WTC11 (cell line): Measurements from ENCODE around the gene PYY. TPM values are rescaled to one million over a fixed set of nuclear protein-coding genes. Genes with fewer than 3 reads are reported as not detected.

Source experiments
- ATAC-seq: fragments of 200-7000 bp; cut with Tn5 transposase; 2 replicates; pipeline ENCODE4 v1.10.0; 2021; ENCODE audit warnings: mild to moderate bottlenecking, moderate library complexity
- CTCF ChIA-PET: fragments of 300-600 bp; sonication (Branson Sonifier 250); formaldehyde crosslinking; loops from one replicate; lab custom pipeline; 2021; ENCODE audit warnings: antibody characterized with exemption; lab: Charles Lee
- POLR2A ChIA-PET: fragments of 350-600 bp; sonication (Branson Sonifier 250); formaldehyde crosslinking; loops from one replicate; lab custom pipeline; 2021; ENCODE audit warnings: antibody characterized with exemption; lab: Charles Lee
- DNase-seq: peaks from one replicate; pipeline ENCODE4 v3.0.0; 2021; ENCODE audit warnings: low spot score
- H3K27ac Mint-ChIP-seq: 2 replicates; pipeline ENCODE4 v1.8.0; 2021; ENCODE audit warnings: mixed read lengths
- H3K27me3 Mint-ChIP-seq: 2 replicates; pipeline ENCODE4 v1.8.0; 2021; ENCODE audit warnings: low read depth, mild to moderate bottlenecking, moderate library complexity, mixed read lengths
- H3K36me3 Mint-ChIP-seq: 2 replicates; pipeline ENCODE4 v1.8.0; 2021; ENCODE audit warnings: mixed read lengths
- H3K4me1 Mint-ChIP-seq: 2 replicates; pipeline ENCODE4 v1.8.0; 2022; ENCODE audit warnings: mixed read lengths
- H3K4me3 Mint-ChIP-seq: 2 replicates; pipeline ENCODE4 v1.8.0; 2021; ENCODE audit warnings: mild to moderate bottlenecking, moderate library complexity, mixed read lengths
- H3K9me3 Mint-ChIP-seq: 2 replicates; pipeline ENCODE4 v1.8.0; 2021; ENCODE audit warnings: mixed read lengths
- E2F5 ChIP-seq: sonication (generic); formaldehyde crosslinking; IDR thresholded peaks from 2 replicates; pipeline ENCODE4 v1.8.1; 2022; ENCODE audit warnings: mild to moderate bottlenecking, moderate library complexity, missing genetic modification reagents
- EMX1 ChIP-seq: fragments of 250-450 bp; sonication (Bioruptor Pico); IDR thresholded peaks from 2 replicates; pipeline ENCODE4 v1.8.0; 2021; ENCODE audit warnings: mild to moderate bottlenecking
- ESRRA ChIP-seq: sonication (generic); formaldehyde crosslinking; IDR thresholded peaks from 2 replicates; pipeline ENCODE4 v1.8.1; 2022; ENCODE audit warnings: mild to moderate bottlenecking, missing genetic modification reagents, borderline replicate concordance
- ETV6 ChIP-seq: sonication (generic); formaldehyde crosslinking; IDR thresholded peaks from 2 replicates; pipeline ENCODE4 v1.8.1; 2022; ENCODE audit warnings: mild to moderate bottlenecking, missing genetic modification reagents
- GTF2I ChIP-seq: fragments of 250-450 bp; sonication (Bioruptor Pico); conservative IDR thresholded peaks from 2 replicates; pipeline ENCODE4 v1.4.0; 2021; ENCODE audit warnings: mild to moderate bottlenecking
- JUN ChIP-seq: sonication (generic); formaldehyde crosslinking; IDR thresholded peaks from 2 replicates; pipeline ENCODE4 v1.8.0; 2023; ENCODE audit warnings: mild to moderate bottlenecking, missing genetic modification reagents
- MYBL2 ChIP-seq: sonication (generic); formaldehyde crosslinking; IDR thresholded peaks from 2 replicates; pipeline ENCODE4 v1.8.1; 2023; ENCODE audit warnings: mild to moderate bottlenecking, moderate library complexity, missing genetic modification reagents
- NFE2L1 ChIP-seq: sonication (generic); formaldehyde crosslinking; IDR thresholded peaks from 2 replicates; pipeline ENCODE4 v1.8.1; 2023; ENCODE audit warnings: missing genetic modification reagents
- NR2C2 ChIP-seq: sonication (generic); formaldehyde crosslinking; IDR thresholded peaks from 2 replicates; pipeline ENCODE4 v1.8.0; 2022; ENCODE audit warnings: mild to moderate bottlenecking, missing genetic modification reagents
- NR3C1 ChIP-seq: sonication (generic); formaldehyde crosslinking; conservative IDR thresholded peaks from 2 replicates; pipeline ENCODE4 v1.8.1; 2023; ENCODE audit warnings: low read depth, mild to moderate bottlenecking, missing genetic modification reagents
- PRDM15 ChIP-seq: sonication (generic); formaldehyde crosslinking; IDR thresholded peaks from 2 replicates; pipeline ENCODE4 v1.8.0; 2022; ENCODE audit warnings: missing genetic modification reagents
- SMAD4 ChIP-seq: sonication (generic); formaldehyde crosslinking; IDR thresholded peaks from 2 replicates; pipeline ENCODE4 v1.8.0; 2022; ENCODE audit warnings: mild to moderate bottlenecking, missing genetic modification reagents
- STAT6 ChIP-seq: sonication (generic); formaldehyde crosslinking; conservative IDR thresholded peaks from 2 replicates; pipeline ENCODE4 v1.8.1; 2023; ENCODE audit warnings: mild to moderate bottlenecking, low read depth, missing genetic modification reagents, moderate library complexity
- USF2 ChIP-seq: sonication (generic); formaldehyde crosslinking; IDR thresholded peaks from 2 replicates; pipeline ENCODE4 v1.8.1; 2023; ENCODE audit warnings: mild to moderate bottlenecking, missing genetic modification reagents, moderate library complexity
- ZNF138 ChIP-seq: sonication (generic); formaldehyde crosslinking; conservative IDR thresholded peaks from 2 replicates; pipeline ENCODE4 v1.8.1; 2022; ENCODE audit warnings: mild to moderate bottlenecking, moderate library complexity, missing genetic modification reagents
- ZNF219 ChIP-seq: sonication (generic); formaldehyde crosslinking; IDR thresholded peaks from 2 replicates; pipeline ENCODE4 v1.8.0; 2023; ENCODE audit warnings: missing genetic modification reagents, mild to moderate bottlenecking, borderline replicate concordance
- ZNF281 ChIP-seq: sonication (generic); formaldehyde crosslinking; IDR thresholded peaks from 2 replicates; pipeline ENCODE4 v1.8.0; 2023; ENCODE audit warnings: mild to moderate bottlenecking, missing genetic modification reagents
- ZNF396 ChIP-seq: fragments of 250-450 bp; sonication (Bioruptor Pico); IDR thresholded peaks from 2 replicates; pipeline ENCODE4 v1.8.0; 2021; ENCODE audit warnings: mild to moderate bottlenecking, moderate library complexity, borderline replicate concordance
- ZNF423 ChIP-seq: fragments of 250-450 bp; sonication (Bioruptor Pico); IDR thresholded peaks from 2 replicates; pipeline ENCODE4 v2.1.2; 2022; ENCODE audit warnings: mild to moderate bottlenecking, moderate library complexity
- total RNA-seq: library from RNA; stranded (reverse); gene quantifications from 3 replicates; pipeline ENCODE4 v1.2.3, GENCODE V29; 2021

Gene PYY
- total RNA-seq, 1 experiment from 2014 or later, result 0.72 TPM

GRCh38 chr17:43945074-43945829, 8.5 kb downstream of the PYY start:
- no peak for TF ChIP-seq ZNF396 (CRISPR knock-in tag)
- no peak for TF ChIP-seq MYBL2 (CRISPR knock-in tag)
- no peak for TF ChIP-seq ESRRA
- TF ChIP-seq STAT6 (CRISPR knock-in tag), result no peak
- TF ChIP-seq USF2, result no peak
- TF ChIP-seq PRDM15, result no peak
- no peak for TF ChIP-seq GTF2I (CRISPR knock-in tag)
- no peak for TF ChIP-seq EMX1 (CRISPR knock-in tag)
- no peak for TF ChIP-seq ETV6 (CRISPR knock-in tag)
- TF ChIP-seq NR3C1 (CRISPR knock-in tag), result no peak
- TF ChIP-seq ZNF138 (CRISPR knock-in tag), result no peak
- TF ChIP-seq ZNF219 (CRISPR knock-in tag), result no peak
- TF ChIP-seq NFE2L1, result no peak
- H3K27me3 Mint-ChIP-seq, result peaks cover 8% of the 10 kb centered on the region
- CTCF ChIA-PET, result interaction anchor here (1.0 to 5.8 kb wide), 5 partner anchors 9 to 170 kb away, joined by 3 to 74 read pairs (median 28); partner anchors contain the start of genes NAGS and PYY
- no peak for ATAC-seq
- POLR2A ChIA-PET, result no interaction called here
- H3K27ac Mint-ChIP-seq, result no peak overlapping the region
- H3K9me3 Mint-ChIP-seq, result no peaks in the 10 kb centered on the region
- H3K4me3 Mint-ChIP-seq, result no peak overlapping the region
- peaks cover 24% of the 10 kb centered on the region for H3K4me1 Mint-ChIP-seq
- DNase-seq, result no peak
- H3K36me3 Mint-ChIP-seq, result no peaks in the 10 kb centered on the region

GRCh38 chr17:43942051-43942685, 11.6 kb downstream of the PYY start, which contains the start of gene PPY:
TSS of gene PPY (minus strand) at chr17:43942476. CDS start at chr17:43941654, 822 bp downstream.
- peaks cover 34% of the 10 kb centered on the region for H3K27me3 Mint-ChIP-seq
- no peak for ATAC-seq
- H3K4me1 Mint-ChIP-seq, result peaks cover 26% of the 10 kb centered on the region
- H3K4me3 Mint-ChIP-seq, result no peak within 1 kb of the TSS
- CTCF ChIA-PET, result interaction anchor here (1.4 to 5.8 kb wide), 8 partner anchors 12 to 152 kb away, joined by 3 to 118 read pairs (median 38); partner anchors contain the start of genes CD300LG, MPP2, NAGS and PYY
- no peaks in the 10 kb centered on the region for H3K9me3 Mint-ChIP-seq
- DNase-seq, result no peak
- no peaks in the 10 kb centered on the region for H3K36me3 Mint-ChIP-seq
- no peak within 1 kb of the TSS for H3K27ac Mint-ChIP-seq
- POLR2A ChIA-PET, result no interaction called here
- TF ChIP-seq GTF2I (CRISPR knock-in tag), result no peak
- TF ChIP-seq ZNF423 (CRISPR knock-in tag), result no peak
- TF ChIP-seq MYBL2 (CRISPR knock-in tag), result no peak
- TF ChIP-seq ZNF396 (CRISPR knock-in tag), result no peak
- no peak for TF ChIP-seq JUN (CRISPR knock-in tag)
- TF ChIP-seq NR2C2 (CRISPR knock-in tag), result no peak
- no peak for TF ChIP-seq E2F5
- no peak for TF ChIP-seq SMAD4 (CRISPR knock-in tag)
- TF ChIP-seq ZNF281 (CRISPR knock-in tag), result no peak
